Lower leg skin (tissue), 4 donors: ENCODE measurements around the gene ZNF670. TPM values are rescaled to one million over a fixed set of nuclear protein-coding genes. Genes with fewer than 3 reads are reported as not detected.

Experiments used
- DNase-seq, 2 donors: peaks; one replicate each; pipeline ENCODE4 v3.0.0-alpha.2; 2019; ENCODE audit warnings: low spot score in 2 of 2
- H3K4me3 ChIP-seq: fragments of 200-600 bp; sonication (generic); 2 replicates; pipeline ENCODE4 v1.5.1; 2017; ENCODE audit warnings: mild to moderate bottlenecking, low read depth; ENCODE audit not compliant: poor library complexity, severe bottlenecking
- CTCF ChIP-seq, 3 donors: fragments of 450-650 bp; IDR thresholded peaks; one replicate each; pipeline ENCODE4 v1.5.1; 2016; ENCODE audit warnings: antibody characterized with exemption in 3 of 3, mild to moderate bottlenecking in 3 of 3, moderate library complexity in 2 of 3
- POLR2A ChIP-seq, 2 donors: fragments of 450-650 bp; IDR thresholded peaks; one replicate each; pipeline ENCODE4 v1.6.1; 2016 to 2017; ENCODE audit warnings: antibody characterized with exemption in 2 of 2, mild to moderate bottlenecking in 1 of 2, moderate library complexity in 1 of 2
- WGBS, 2 donors: methylation state at CpG; one replicate each; pipeline ENCODE4 v1.1.5; 2018; 5-methylcytosine and 5-hydroxymethylcytosine counted together
- intact Hi-C: fragments of 100-400 bp; cut with DNase I; formaldehyde crosslinking; loops from one replicate; pipeline ENCODE4 v1.15.0; 2023; ENCODE audit warnings: low total_unique reads
- total RNA-seq, 4 donors: library from RNA; depleted of rRNA; stranded (reverse); fragments of >200 nt; gene quantifications; one replicate each; pipeline ENCODE4 v1.1.0, GENCODE V29; 2016

Gene ZNF670
- total RNA-seq, 4 donors from 2014 or later = 2.0 to 3.8 (median 2.4) TPM

DNA sequence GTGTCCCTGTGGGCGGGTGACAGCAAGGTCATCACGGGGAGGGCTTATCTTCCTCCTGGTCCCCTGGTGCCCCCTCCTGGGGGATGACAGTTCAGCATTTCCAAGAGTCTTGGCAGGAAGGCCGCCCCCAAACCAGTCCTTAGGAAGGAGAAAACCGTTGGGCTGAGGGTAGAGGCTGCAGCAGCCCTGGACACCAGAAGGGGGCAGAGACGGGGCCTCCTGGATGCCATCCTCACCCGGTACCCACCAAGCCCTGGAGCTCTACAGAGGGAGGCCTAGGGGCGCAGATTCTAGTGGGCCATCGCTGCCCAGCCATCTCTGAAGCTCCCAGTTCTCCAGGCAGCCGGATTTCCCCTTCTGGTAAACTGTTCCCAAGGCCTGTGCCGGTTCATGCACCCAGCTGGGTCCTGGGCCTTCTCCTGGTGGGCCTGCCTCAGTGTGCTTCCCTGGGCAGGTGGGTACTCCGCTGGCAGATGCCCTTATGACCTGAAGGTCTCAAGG is 40.4 kb upstream of the ZNF670 start:
- intact Hi-C loops = no loop called here
- no peak overlapping the region for H3K4me3 ChIP-seq
- no peak for DNase-seq
- TF ChIP-seq CTCF (IDR thresholded peaks at IDR 0.05) (no peak), POLR2A (IDR thresholded peaks at IDR 0.05) (no peak)
- 66 to 80% methylated on average over 6 to 9 of the region's 11 CpGs for WGBS, 2 donors

DNA sequence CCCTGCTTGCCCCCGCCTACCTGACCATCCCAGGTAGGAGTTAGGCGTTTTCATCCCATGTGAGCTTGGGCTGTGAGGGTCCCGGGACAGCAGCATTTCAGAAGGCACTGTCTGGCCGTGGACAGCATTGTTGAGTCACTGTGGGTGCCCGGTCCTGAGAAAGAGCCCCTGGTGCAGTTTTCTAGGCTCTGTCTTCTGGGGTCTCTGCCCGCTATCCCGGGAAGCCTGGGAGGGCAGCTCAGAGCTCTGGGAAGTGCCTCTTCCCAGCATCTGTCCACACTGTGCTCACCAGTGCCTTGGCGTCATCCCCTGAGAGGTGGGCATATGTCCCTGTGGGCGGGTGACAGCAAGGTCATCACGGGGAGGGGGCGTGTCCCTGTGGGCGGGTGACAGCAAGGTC is 36.9 kb upstream of the ZNF670 start:
- no peak for TF ChIP-seq CTCF (IDR thresholded peaks at IDR 0.05)
- no peak for TF ChIP-seq POLR2A (IDR thresholded peaks at IDR 0.05)
- 94% methylated on average over 10 to 11 of the region's 12 CpGs for WGBS, 2 donors
- no peak overlapping the region for H3K4me3 ChIP-seq
- no peak for DNase-seq
- intact Hi-C loops = no loop called here

DNA sequence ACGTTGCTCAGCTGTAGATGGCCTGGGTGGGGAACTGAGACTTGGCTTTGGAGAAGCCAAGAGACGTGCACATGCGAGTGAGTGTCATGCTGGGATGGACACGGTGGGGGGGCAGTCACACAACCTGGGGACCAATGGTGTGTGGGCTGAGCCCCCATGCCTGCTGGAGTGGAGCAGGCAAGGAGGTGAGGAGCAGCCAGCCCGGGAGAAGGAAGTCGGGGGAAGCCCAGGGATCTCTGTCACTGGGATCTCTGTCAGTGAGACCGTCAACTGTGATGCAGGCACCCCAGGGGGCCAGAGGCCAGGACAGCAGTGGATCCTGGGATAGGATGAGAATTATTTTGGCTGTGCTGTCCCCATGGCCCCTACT is 36.5 kb upstream of the ZNF670 start:
- WGBS, 2 donors = 73 to 85% methylated on average over 7 of the region's 7 CpGs
- intact Hi-C loops = no loop called here
- no peak overlapping the region for H3K4me3 ChIP-seq
- no peak for DNase-seq
- TF ChIP-seq POLR2A (IDR thresholded peaks at IDR 0.05) (no peak), CTCF (IDR thresholded peaks at IDR 0.05) (no peak)

- no peak for TF ChIP-seq CTCF (IDR thresholded peaks at IDR 0.05)
- 91 to 93% methylated on average over 10 to 13 of the region's 13 CpGs for WGBS, 2 donors
- DNase-seq = no peak
- intact Hi-C loops = no loop called here
- H3K4me3 ChIP-seq = no peak overlapping the region
Measured at GRCh38 chr1:247114351-247115140, 35.9 kb upstream of the ZNF670 start.

DNA sequence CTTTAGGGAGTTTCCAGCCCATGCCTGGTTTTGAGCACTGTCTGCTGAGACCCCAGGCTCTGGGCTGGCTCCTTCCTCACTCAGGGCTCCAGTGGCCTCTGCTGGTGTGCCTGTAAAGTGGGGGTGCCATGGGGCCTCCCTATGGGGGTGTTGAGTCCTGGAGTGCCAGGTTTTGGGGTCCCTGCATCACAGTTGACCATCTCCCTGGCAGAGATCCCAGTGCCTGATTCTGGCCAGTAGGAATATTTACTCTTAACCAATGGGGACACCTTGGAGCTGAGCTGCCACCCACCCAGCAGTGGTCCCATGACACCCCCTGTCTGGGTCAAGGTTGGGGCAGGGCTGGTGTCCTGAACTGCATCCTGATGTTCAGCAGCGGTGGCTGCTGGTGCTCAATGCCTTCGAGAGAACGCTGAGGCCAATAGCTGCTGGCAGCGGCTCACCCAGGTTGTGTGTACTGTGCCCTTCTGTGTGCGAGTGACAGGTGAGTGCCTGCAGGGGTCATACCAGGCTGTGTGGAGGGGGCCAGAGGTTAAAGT is 35.2 kb upstream of the ZNF670 start:
- 94% methylated on average over 5 of the region's 5 CpGs; no CpG with 5 or more reads in 1 of the 2 donors for WGBS, 2 donors
- no peak for DNase-seq
- no peak overlapping the region for H3K4me3 ChIP-seq
- intact Hi-C loops = no loop called here
- TF ChIP-seq CTCF (IDR thresholded peaks at IDR 0.05) (no peak), POLR2A (IDR thresholded peaks at IDR 0.05) (no peak)
